T-cell (primary cell): ENCODE data around the gene ASB12. TPM values are rescaled to one million over a fixed set of nuclear protein-coding genes. Genes with fewer than 3 reads are reported as not detected.

ENCODE experiments used
- ATAC-seq, 4 experiments: fragments of 200-7000 bp in 3 of 4; fragments of 150-1000 bp in 1 of 4; cut with Tn5 transposase; replicated peaks in 1 of 4; 1 replicate in 3 of 4; 2 replicates in 1 of 4; pipeline ENCODE4 v1.10.0; 2021; ENCODE audit warnings: moderate library complexity in 3 of 4, mild to moderate bottlenecking in 2 of 4, moderate number of reproducible peaks in 1 of 4
- CTCF ChIA-PET, 2 donors: fragments of 300-600 bp; sonication (Branson Sonifier 250); formaldehyde crosslinking; loops; one replicate each; lab custom pipeline; 2022; ENCODE audit warnings: antibody characterized with exemption in 2 of 2; lab: Charles Lee
- POLR2A ChIA-PET, 2 donors: fragments of 300-600 bp; sonication (Branson Sonifier 250); formaldehyde crosslinking; loops; one replicate each; lab custom pipeline; 2022; ENCODE audit warnings: antibody characterized with exemption in 2 of 2; lab: Charles Lee
- DNase-seq, 35 experiments: peaks; one replicate each; pipeline versions ENCODE4 v3.0.0 to v3.0.0-alpha.2; 2013 to 2023
- H3K27ac ChIP-seq: one replicate; pipeline ENCODE4 v1.5.1; 2013; ENCODE audit warnings: low read length
- H3K27me3 ChIP-seq, 2 experiments: replicated peaks in 1 of 2; 1 replicate in 1 of 2; 2 replicates in 1 of 2; pipeline versions ENCODE4 v1.6.1 to v1.7.0; 2013; ENCODE audit warnings: low read length in 1 of 2, mixed read lengths in 1 of 2; ENCODE audit not compliant: control insufficient read depth in 2 of 2, insufficient read depth in 2 of 2; ENCODE audit errors: extremely low read depth in 1 of 2
- H3K36me3 ChIP-seq, 2 donors: 1 replicate in 1 of 2; 2 replicates in 1 of 2; pipeline versions ENCODE4 v1.6.1 to v1.7.0; 2013; ENCODE audit warnings: low read length in 1 of 2; ENCODE audit not compliant: control insufficient read depth in 2 of 2, insufficient read depth in 1 of 2; ENCODE audit errors: extremely low read depth in 1 of 2
- H3K4me1 ChIP-seq, 2 experiments: 1 replicate in 1 of 2; 2 replicates in 1 of 2; pipeline versions ENCODE4 v1.6.1 to v1.7.0; 2013; ENCODE audit warnings: low read length in 2 of 2, mixed read lengths in 1 of 2; ENCODE audit not compliant: insufficient read depth in 2 of 2, control insufficient read depth in 1 of 2; ENCODE audit errors: extremely low read depth in 1 of 2
- H3K4me3 ChIP-seq, 2 donors: 1 replicate in 1 of 2; 2 replicates in 1 of 2; pipeline versions ENCODE4 v1.5.1 to v1.7.0; 2013; ENCODE audit warnings: mild to moderate bottlenecking in 2 of 2, low read length in 1 of 2, moderate library complexity in 1 of 2; ENCODE audit not compliant: control insufficient read depth in 1 of 2; ENCODE audit errors: extremely low read depth in 1 of 2
- H3K9me3 ChIP-seq: 2 replicates; pipeline ENCODE4 v1.7.0; 2013
- H3K27ac Mint-ChIP-seq, 2 donors: one replicate each; pipeline ENCODE4 v1.8.0; 2020 to 2021; ENCODE audit warnings: mild to moderate bottlenecking in 2 of 2, mixed read lengths in 2 of 2
- H3K27me3 Mint-ChIP-seq, 2 donors: one replicate each; pipeline ENCODE4 v1.8.0; 2021 to 2022; ENCODE audit warnings: mixed read lengths in 2 of 2
- H3K36me3 Mint-ChIP-seq: one replicate; pipeline ENCODE4 v1.8.0; 2021; ENCODE audit warnings: mixed read lengths
- H3K4me1 Mint-ChIP-seq, 3 donors: one replicate each; pipeline ENCODE4 v1.8.0; 2020 to 2022; ENCODE audit warnings: mixed read lengths in 3 of 3, mild to moderate bottlenecking in 1 of 3
- H3K4me3 Mint-ChIP-seq, 3 donors: one replicate each; pipeline ENCODE4 v1.8.0; 2020 to 2022; ENCODE audit warnings: mild to moderate bottlenecking in 3 of 3, mixed read lengths in 3 of 3, moderate library complexity in 3 of 3
- H3K9me3 Mint-ChIP-seq, 3 donors: one replicate each; pipeline ENCODE4 v1.8.0; 2020 to 2022; ENCODE audit warnings: mixed read lengths in 3 of 3
- WGBS: methylation state at CpG from one replicate; pipeline ENCODE4 v1.1.5; 2013; ENCODE audit warnings: missing lambda C conversion rate; ENCODE audit not compliant: insufficient coverage; 5-methylcytosine and 5-hydroxymethylcytosine counted together
- total RNA-seq, 35 experiments: library from RNA in 6 of 35; stranded (reverse) in 6 of 35; fragments of 120-200 nt in 1 of 35; gene quantifications; one replicate each; pipeline versions ENCODE4 v1.2.1 to v1.2.4 and lab custom pipeline; 2013 to 2026

ASB12 gene
- total RNA-seq, 5 donors from 2014 or later (not counting 1 experiment from before 2014, with no cell fraction given) = 0.20 to 0.56 TPM; not detected in 3

- no CpG with 5 or more reads among the region's 3 CpGs for WGBS
- H3K4me3 Mint-ChIP-seq = no peak overlapping the region
- no peak overlapping the region for H3K4me3 ChIP-seq
- no peak for DNase-seq
- H3K4me1 ChIP-seq = no peaks in the 10 kb centered on the region
- no peaks in the 10 kb centered on the region for H3K27me3 Mint-ChIP-seq
- no peak overlapping the region for H3K27ac Mint-ChIP-seq
- no peaks in the 10 kb centered on the region for H3K27me3 ChIP-seq
- no peak overlapping the region for H3K27ac ChIP-seq
- H3K36me3 ChIP-seq = peaks cover 0 to 11% of the 10 kb centered on the region in 2 donors
- H3K36me3 Mint-ChIP-seq = peaks cover 20% of the 10 kb centered on the region
- H3K9me3 Mint-ChIP-seq = no peaks in the 10 kb centered on the region
- ChIA-PET CTCF (no interaction called here), POLR2A (no interaction called here)
- no peaks in the 10 kb centered on the region for H3K9me3 ChIP-seq
- ATAC-seq = no peak
- H3K4me1 Mint-ChIP-seq = peaks cover 0 to 5% (median 4%) of the 10 kb centered on the region in 3 donors
Measured at GRCh38 chrX:64196606-64197005, 33.8 kb downstream of the ASB12 start.

GRCh38 chrX:64195862-64196261 is 34.5 kb downstream of the ASB12 start:
- no peaks in the 10 kb centered on the region for H3K4me1 ChIP-seq
- Mint-ChIP-seq H3K9me3 (no peaks in the 10 kb centered on the region), H3K4me3 (no peak overlapping the region), H3K36me3 (peaks cover 26% of the 10 kb centered on the region), H3K27ac (no peak overlapping the region), H3K27me3 (no peaks in the 10 kb centered on the region), H3K4me1 (peaks cover 0 to 5% (median 4%) of the 10 kb centered on the region in 3 donors)
- ChIA-PET CTCF (no interaction called here), POLR2A (no interaction called here)
- no CpG with 5 or more reads among the region's 1 CpG for WGBS
- no peaks in the 10 kb centered on the region for H3K27me3 ChIP-seq
- H3K4me3 ChIP-seq = no peak overlapping the region
- DNase-seq = no peak
- no peak for ATAC-seq
- no peaks in the 10 kb centered on the region for H3K9me3 ChIP-seq
- peaks cover 0 to 11% of the 10 kb centered on the region in 2 donors for H3K36me3 ChIP-seq
- H3K27ac ChIP-seq = no peak overlapping the region

GRCh38 chrX:64192673-64193072 is 37.7 kb downstream of the ASB12 start:
- no peaks in the 10 kb centered on the region for H3K9me3 Mint-ChIP-seq
- no peaks in the 10 kb centered on the region for H3K27me3 ChIP-seq
- H3K4me1 ChIP-seq = no peaks in the 10 kb centered on the region
- H3K27me3 Mint-ChIP-seq = no peaks in the 10 kb centered on the region
- no peak overlapping the region for H3K4me3 Mint-ChIP-seq
- CTCF ChIA-PET = no interaction called here
- peaks cover 33% of the 10 kb centered on the region for H3K36me3 Mint-ChIP-seq
- peaks cover 0 to 2% (median 0%) of the 10 kb centered on the region in 3 donors for H3K4me1 Mint-ChIP-seq
- POLR2A ChIA-PET = no interaction called here
- no peak overlapping the region for H3K27ac ChIP-seq
- no peak overlapping the region for H3K4me3 ChIP-seq
- ATAC-seq (no peak), DNase-seq (no peak)
- H3K36me3 ChIP-seq = peaks cover 0 to 11% of the 10 kb centered on the region in 2 donors
- 80% methylated on average over 1 of the region's 5 CpGs for WGBS
- H3K9me3 ChIP-seq = no peaks in the 10 kb centered on the region
- no peak overlapping the region for H3K27ac Mint-ChIP-seq

- Histone ChIP-seq H3K4me1 (no peaks in the 10 kb centered on the region), H3K36me3 (peaks cover 0 to 11% of the 10 kb centered on the region in 2 donors), H3K9me3 (no peaks in the 10 kb centered on the region), H3K27ac (no peak overlapping the region), H3K4me3 (no peak overlapping the region), H3K27me3 (no peaks in the 10 kb centered on the region)
- CTCF ChIA-PET = no interaction called here
- ATAC-seq (no peak), DNase-seq (no peak)
- Mint-ChIP-seq H3K36me3 (peaks cover 33% of the 10 kb centered on the region), H3K4me3 (no peak overlapping the region), H3K27me3 (no peaks in the 10 kb centered on the region), H3K4me1 (peaks cover 0 to 2% (median 0%) of the 10 kb centered on the region in 3 donors), H3K27ac (no peak overlapping the region), H3K9me3 (no peaks in the 10 kb centered on the region)
- POLR2A ChIA-PET = no interaction called here
- WGBS = no CpG with 5 or more reads among the region's 3 CpGs
Measured at GRCh38 chrX:64192040-64192439, 38.4 kb downstream of the ASB12 start.

- H3K36me3 Mint-ChIP-seq = peaks cover 33% of the 10 kb centered on the region
- ChIA-PET CTCF (no interaction called here), POLR2A (no interaction called here)
- no peak overlapping the region for H3K4me3 ChIP-seq
- no peak overlapping the region for H3K27ac ChIP-seq
- H3K27me3 Mint-ChIP-seq = no peaks in the 10 kb centered on the region
- H3K36me3 ChIP-seq = peaks cover 0 to 11% of the 10 kb centered on the region in 2 donors
- H3K9me3 ChIP-seq = no peaks in the 10 kb centered on the region
- H3K27ac Mint-ChIP-seq = no peak overlapping the region
- DNase-seq (no peak), ATAC-seq (no peak)
- H3K4me1 ChIP-seq = no peaks in the 10 kb centered on the region
- H3K9me3 Mint-ChIP-seq = no peaks in the 10 kb centered on the region
- WGBS = 100% methylated on average over 1 of the region's 19 CpGs
- no peaks in the 10 kb centered on the region for H3K27me3 ChIP-seq
- H3K4me3 Mint-ChIP-seq = no peak overlapping the region
- peaks cover 0 to 2% (median 0%) of the 10 kb centered on the region in 3 donors for H3K4me1 Mint-ChIP-seq
Measured at GRCh38 chrX:64191281-64192010, 39.0 kb downstream of the ASB12 start.

- H3K9me3 ChIP-seq = no peaks in the 10 kb centered on the region
- no peak overlapping the region for H3K27ac ChIP-seq
- H3K27me3 ChIP-seq = no peaks in the 10 kb centered on the region
- ChIA-PET CTCF (no interaction called here), POLR2A (interaction anchor here in 1 of 2 donors (0.6 kb wide), 1 partner anchor 1320 kb away, joined by 6 read pairs; no protein-coding TSS in a partner anchor)
- no peak for ATAC-seq
- H3K36me3 ChIP-seq = peaks cover 0 to 11% of the 10 kb centered on the region in 2 donors
- H3K4me3 Mint-ChIP-seq = no peak overlapping the region
- no peaks in the 10 kb centered on the region for H3K9me3 Mint-ChIP-seq
- no peaks in the 10 kb centered on the region for H3K4me1 ChIP-seq
- peaks cover 33% of the 10 kb centered on the region for H3K36me3 Mint-ChIP-seq
- peaks cover 0 to 2% (median 0%) of the 10 kb centered on the region in 3 donors for H3K4me1 Mint-ChIP-seq
- WGBS = 100% methylated on average over 1 of the region's 10 CpGs
- DNase-seq = no peak
- H3K4me3 ChIP-seq = no peak overlapping the region
- no peaks in the 10 kb centered on the region for H3K27me3 Mint-ChIP-seq
- no peak overlapping the region for H3K27ac Mint-ChIP-seq
Measured at GRCh38 chrX:64190136-64190740, 40.2 kb downstream of the ASB12 start.
